Osteoblast (primary cell): ENCODE measurements around the gene RASAL2. TPM values are rescaled to one million over a fixed set of nuclear protein-coding genes. Genes with fewer than 3 reads are reported as not detected.

Source experiments
- DNase-seq: peaks from one replicate; pipeline ENCODE4 v3.0.0; 2011; ENCODE audit warnings: low spot score, mixed read lengths; ENCODE audit not compliant: insufficient read length; ENCODE audit errors: missing footprints
- H2AFZ ChIP-seq: 2 replicates; pipeline ENCODE4 v1.6.0; 2011; ENCODE audit warnings: mild to moderate bottlenecking, low read length
- H3K27ac ChIP-seq: 2 replicates; pipeline ENCODE4 v1.5.1; 2011; ENCODE audit warnings: mild to moderate bottlenecking, low read depth, low read length, moderate library complexity
- H3K27me3 ChIP-seq: 2 replicates; pipeline ENCODE4 v1.6.0; 2012; ENCODE audit warnings: mild to moderate bottlenecking, control low read depth, inconsistent platforms, low read length, moderate library complexity; ENCODE audit not compliant: insufficient read depth
- H3K36me3 ChIP-seq: 2 replicates; pipeline ENCODE4 v1.5.1; 2011; ENCODE audit warnings: mild to moderate bottlenecking, low read length, control low read depth, moderate library complexity; ENCODE audit not compliant: insufficient read depth
- H3K4me1 ChIP-seq: 2 replicates; pipeline ENCODE4 v1.5.1; 2011; ENCODE audit warnings: mild to moderate bottlenecking, low read length, control low read depth, moderate library complexity; ENCODE audit not compliant: insufficient read depth
- H3K4me2 ChIP-seq: 2 replicates; pipeline ENCODE4 v1.6.0; 2011; ENCODE audit warnings: mild to moderate bottlenecking, low read length; ENCODE audit not compliant: insufficient read depth
- H3K4me3 ChIP-seq: fragments of 200-600 bp; sonication (generic); 3 replicates; pipeline ENCODE4 v1.5.1; 2012; ENCODE audit warnings: mild to moderate bottlenecking, low read length, inconsistent platforms; ENCODE audit not compliant: insufficient read depth
- H3K79me2 ChIP-seq: 2 replicates; pipeline ENCODE4 v1.6.0; 2012; ENCODE audit warnings: mild to moderate bottlenecking, low read length, control low read depth, inconsistent platforms; ENCODE audit not compliant: insufficient read depth
- H3K9me3 ChIP-seq: 2 replicates; pipeline ENCODE4 v1.5.1; 2011; ENCODE audit warnings: low read depth, low read length, control low read depth
- H4K20me1 ChIP-seq: 2 replicates; pipeline ENCODE4 v1.6.0; 2012; ENCODE audit warnings: mild to moderate bottlenecking, low read length, control low read depth; ENCODE audit not compliant: insufficient read depth
- CTCF ChIP-seq: IDR thresholded peaks from 2 replicates; pipeline ENCODE4 v1.5.1; 2011; ENCODE audit warnings: mild to moderate bottlenecking, low read depth, low read length, moderate library complexity; ENCODE audit errors: extremely low read depth
- total RNA-seq: library from RNA; depleted of rRNA; stranded (reverse); fragments of >200 nt; gene quantifications from 2 replicates; pipeline ENCODE4 v1.2.3, GENCODE V29; 2012

Gene RASAL2
- total RNA-seq, 1 donor, result 59.4 TPM

- no peaks in the 10 kb centered on the region for H4K20me1 ChIP-seq
- H3K27ac ChIP-seq, result peak overlapping the region; percentile 6
- H3K27me3 ChIP-seq, result no peaks in the 10 kb centered on the region
- H3K4me2 ChIP-seq, result peak overlapping the region; percentile 65
- TF ChIP-seq CTCF, result no peak
- H3K4me1 ChIP-seq, result peaks cover 49% of the 10 kb centered on the region
- H3K79me2 ChIP-seq, result no peaks in the 10 kb centered on the region
- peak overlapping the region; percentile 79 for H2AFZ ChIP-seq
- H3K9me3 ChIP-seq, result no peaks in the 10 kb centered on the region
- H3K36me3 ChIP-seq, result no peaks in the 10 kb centered on the region
- DNase-seq, result peak; percentile 63
- H3K4me3 ChIP-seq, result peak overlapping the region; percentile 5
Observed at GRCh38 chr1:178052650-178053461, 41.0 kb upstream of the RASAL2 start.

GRCh38 chr1:178055093-178055492 is 38.8 kb upstream of the RASAL2 start:
- DNase-seq, result no peak
- H3K4me2 ChIP-seq, result peak overlapping the region; percentile 26
- H3K4me1 ChIP-seq, result peaks cover 60% of the 10 kb centered on the region
- no peaks in the 10 kb centered on the region for H4K20me1 ChIP-seq
- no peaks in the 10 kb centered on the region for H3K79me2 ChIP-seq
- peak overlapping the region; percentile 92 for H2AFZ ChIP-seq
- no peak overlapping the region for H3K4me3 ChIP-seq
- H3K9me3 ChIP-seq, result no peaks in the 10 kb centered on the region
- TF ChIP-seq CTCF, result peak; percentile 34
- no peaks in the 10 kb centered on the region for H3K27me3 ChIP-seq
- peak overlapping the region; percentile 86 for H3K27ac ChIP-seq
- no peaks in the 10 kb centered on the region for H3K36me3 ChIP-seq

- DNase-seq, result no peak
- Histone ChIP-seq H2AFZ (peak overlapping the region; percentile 88), H3K4me1 (peaks cover 67% of the 10 kb centered on the region), H3K27me3 (no peaks in the 10 kb centered on the region), H3K79me2 (no peaks in the 10 kb centered on the region), H4K20me1 (no peaks in the 10 kb centered on the region), H3K4me3 (no peak overlapping the region), H3K4me2 (peak overlapping the region; percentile 26), H3K36me3 (no peaks in the 10 kb centered on the region), H3K9me3 (no peaks in the 10 kb centered on the region), H3K27ac (peak overlapping the region; percentile 86)
- TF ChIP-seq CTCF, result peak; percentile 26
Observed at GRCh38 chr1:178055779-178056471, 38.0 kb upstream of the RASAL2 start.

- H3K4me1 ChIP-seq, result peaks cover 75% of the 10 kb centered on the region
- DNase-seq, result no peak
- no peaks in the 10 kb centered on the region for H3K9me3 ChIP-seq
- H4K20me1 ChIP-seq, result no peaks in the 10 kb centered on the region
- H2AFZ ChIP-seq, result peak overlapping the region; percentile 52
- H3K4me2 ChIP-seq, result peak overlapping the region; percentile 20
- H3K27me3 ChIP-seq, result no peaks in the 10 kb centered on the region
- peak overlapping the region; percentile 86 for H3K27ac ChIP-seq
- no peaks in the 10 kb centered on the region for H3K79me2 ChIP-seq
- peak overlapping the region; percentile 17 for H3K4me3 ChIP-seq
- no peaks in the 10 kb centered on the region for H3K36me3 ChIP-seq
- no peak for TF ChIP-seq CTCF
Observed at GRCh38 chr1:178057141-178057765, 36.7 kb upstream of the RASAL2 start.
